ENCODE data around the gene PHACTR3.

PHACTR3 gene

GRCh38 chr20:59671661-59672471 lies 67.5 kb downstream of the PHACTR3 start:
- DNase-seq (ENCODE audit: low read depth), result no peak

GRCh38 chr20:59672576-59672975 lies 68.2 kb downstream of the PHACTR3 start:
- no peak for DNase-seq (ENCODE audit: low read depth)

DNA sequence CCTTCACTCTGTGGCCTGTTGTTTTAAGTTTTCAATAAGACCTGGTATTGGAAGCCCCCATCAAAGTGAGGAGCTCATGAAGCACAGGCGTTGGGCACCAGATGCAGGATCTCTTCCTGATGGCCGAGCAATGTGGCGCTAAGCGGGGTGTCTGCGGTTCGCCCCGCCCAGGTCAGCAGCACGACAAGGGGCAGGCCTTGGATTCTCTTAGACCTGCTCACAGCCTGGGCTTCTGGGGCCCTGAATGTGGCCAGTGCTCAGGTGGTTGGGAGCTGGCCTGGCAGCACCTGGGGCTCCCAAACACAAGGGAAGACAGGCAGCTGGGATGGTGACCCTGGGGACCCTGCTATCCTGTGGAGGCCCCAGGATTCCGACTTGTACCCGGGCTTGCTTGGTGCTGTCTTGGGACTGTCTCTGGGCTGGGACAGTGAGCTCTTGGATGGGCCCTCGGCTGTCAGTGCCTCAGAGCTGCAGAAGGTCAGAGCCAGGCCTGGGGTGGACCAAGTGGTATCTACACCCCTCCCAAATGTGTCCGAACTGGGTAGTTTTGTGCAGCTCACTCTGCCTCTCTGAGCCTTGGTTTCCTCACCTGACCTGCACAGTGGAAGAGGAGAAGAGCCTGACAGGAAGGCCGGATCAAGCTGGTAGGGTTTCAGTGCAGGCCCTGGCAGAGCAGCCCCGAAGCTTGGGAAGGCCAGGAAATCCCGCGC lies 69.1 kb downstream of the PHACTR3 start:
- no peak for DNase-seq (ENCODE audit: low read depth)

- no peak for DNase-seq (ENCODE audit: low read depth)
Observed at GRCh38 chr20:59673998-59674445, 69.7 kb downstream of the PHACTR3 start.

DNA sequence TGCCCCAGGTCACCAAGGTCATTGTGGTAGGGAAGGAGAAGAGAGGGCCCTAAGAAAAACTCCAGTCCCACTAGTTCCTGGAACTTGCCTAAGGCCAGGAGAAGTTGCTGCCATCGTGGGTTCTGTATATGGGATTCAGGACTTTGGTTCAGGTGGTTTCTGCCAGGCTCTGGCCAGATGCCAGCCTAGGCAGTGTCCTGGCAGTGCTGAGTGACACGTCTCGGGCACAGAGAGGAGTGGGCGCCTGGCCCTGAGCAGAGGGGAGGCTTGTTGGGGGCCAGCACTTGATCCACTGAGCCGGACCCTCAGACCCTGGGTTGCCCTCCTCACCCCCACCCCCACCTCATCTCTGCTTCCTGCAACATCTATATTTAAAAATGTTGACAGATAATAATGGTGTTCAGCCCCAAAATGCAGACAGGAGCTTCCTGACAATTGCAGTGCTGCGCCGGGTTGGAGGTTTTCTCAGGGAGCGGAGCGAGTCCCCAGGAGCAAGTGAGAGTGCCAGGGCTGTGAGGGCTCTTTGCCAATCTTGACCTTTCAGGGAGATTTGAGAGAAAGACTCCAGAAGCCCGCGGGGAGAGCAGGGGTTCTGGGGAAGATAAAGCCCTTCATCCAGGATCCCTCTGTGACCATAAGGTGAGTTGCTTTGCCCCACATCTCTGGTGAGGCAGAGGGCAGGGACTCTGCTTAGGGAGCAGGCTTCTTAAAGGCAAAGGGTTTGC lies 71.9 kb downstream of the PHACTR3 start:
- DNase-seq (ENCODE audit: low read depth), result no peak

DNA sequence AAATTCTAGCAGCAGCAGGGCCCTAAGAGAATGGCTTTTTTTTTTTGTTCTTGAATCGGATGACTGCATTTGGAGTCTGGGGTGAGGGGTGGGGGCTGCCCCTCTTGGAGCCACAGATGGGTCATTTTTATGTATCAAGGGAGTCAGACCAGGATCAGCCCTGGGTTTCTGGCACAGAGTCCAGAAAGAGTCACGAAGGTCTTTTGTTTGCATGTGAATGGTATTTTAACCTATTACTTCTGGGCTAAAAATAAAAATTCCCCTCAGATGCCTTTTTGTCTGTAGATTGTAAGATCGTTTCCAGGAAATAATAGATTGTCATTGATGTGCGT lies 72.5 kb downstream of the PHACTR3 start:
- no peak for DNase-seq (ENCODE audit: low read depth)

DNA sequence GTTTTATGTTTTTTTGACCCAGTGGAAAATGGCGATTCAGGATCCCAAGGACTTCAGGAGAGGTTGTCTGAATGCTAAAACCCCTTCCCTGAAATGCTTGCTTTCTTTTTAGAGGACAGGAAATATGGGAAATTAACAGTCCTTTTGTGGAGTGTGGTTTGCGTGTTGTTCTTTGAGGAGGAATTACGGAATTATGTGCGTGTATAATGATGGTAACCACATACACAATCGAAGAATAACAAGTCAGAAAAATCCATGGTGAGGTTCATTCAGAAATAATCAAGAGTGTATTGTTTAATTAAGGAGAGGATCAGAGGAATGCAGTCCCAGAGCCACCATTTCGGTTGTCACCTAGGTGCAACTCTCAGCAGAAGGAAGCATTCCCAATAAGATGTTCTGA lies 73.2 kb downstream of the PHACTR3 start:
- no peak for DNase-seq (ENCODE audit: low read depth)

- DNase-seq (ENCODE audit: low read depth), result no peak
Observed at GRCh38 chr20:59678288-59678687, 73.9 kb downstream of the PHACTR3 start.

GRCh38 chr20:59678951-59679350 lies 74.6 kb downstream of the PHACTR3 start:
- DNase-seq (ENCODE audit: low read depth), result no peak

GRCh38 chr20:59680148-59680650 lies 75.9 kb downstream of the PHACTR3 start:
- DNase-seq (ENCODE audit: low read depth), result no peak

DNA sequence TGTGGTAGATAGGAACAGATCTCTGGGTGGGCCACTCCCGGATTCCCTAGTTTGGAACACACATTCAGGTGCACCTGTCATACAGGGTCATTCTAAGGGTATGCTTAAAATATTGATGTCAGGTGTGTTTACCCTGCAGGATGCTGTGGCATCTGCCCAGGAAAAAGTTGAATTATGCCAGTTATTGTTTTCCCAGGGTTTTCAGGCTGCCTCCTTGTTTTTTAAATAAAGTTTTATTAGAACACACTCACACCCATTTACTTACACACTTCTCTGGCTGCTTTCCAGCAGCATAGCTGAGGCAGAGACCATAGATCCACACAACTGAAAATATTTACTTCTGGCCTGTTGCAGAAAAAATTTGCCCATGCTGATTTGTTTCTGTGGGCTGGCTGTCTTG lies 76.5 kb downstream of the PHACTR3 start:
- no peak for DNase-seq (ENCODE audit: low read depth)

GRCh38 chr20:59682603-59683002 lies 78.3 kb downstream of the PHACTR3 start:
- DNase-seq (ENCODE audit: low read depth), result no peak

DNA sequence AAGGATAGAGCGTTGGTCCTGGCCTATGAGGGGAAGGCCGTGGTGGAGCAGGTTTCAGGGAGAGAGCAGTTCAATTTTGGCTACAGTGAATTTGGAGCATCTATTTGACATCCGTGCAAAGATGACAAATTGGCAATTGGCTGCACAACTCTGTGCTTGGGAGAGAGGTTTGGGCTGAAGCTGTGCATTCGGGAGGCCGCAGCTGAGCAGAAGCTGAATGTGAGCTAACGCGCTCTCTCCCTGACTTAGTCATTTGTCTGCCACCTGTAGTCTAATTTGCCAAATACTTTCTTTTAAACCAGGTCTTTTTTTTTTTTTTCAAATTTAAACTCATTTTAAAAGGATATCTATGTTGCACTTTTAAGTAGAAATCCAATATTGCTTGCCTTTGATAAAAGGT lies 78.8 kb downstream of the PHACTR3 start:
- no peak for DNase-seq (ENCODE audit: low read depth)

DNA sequence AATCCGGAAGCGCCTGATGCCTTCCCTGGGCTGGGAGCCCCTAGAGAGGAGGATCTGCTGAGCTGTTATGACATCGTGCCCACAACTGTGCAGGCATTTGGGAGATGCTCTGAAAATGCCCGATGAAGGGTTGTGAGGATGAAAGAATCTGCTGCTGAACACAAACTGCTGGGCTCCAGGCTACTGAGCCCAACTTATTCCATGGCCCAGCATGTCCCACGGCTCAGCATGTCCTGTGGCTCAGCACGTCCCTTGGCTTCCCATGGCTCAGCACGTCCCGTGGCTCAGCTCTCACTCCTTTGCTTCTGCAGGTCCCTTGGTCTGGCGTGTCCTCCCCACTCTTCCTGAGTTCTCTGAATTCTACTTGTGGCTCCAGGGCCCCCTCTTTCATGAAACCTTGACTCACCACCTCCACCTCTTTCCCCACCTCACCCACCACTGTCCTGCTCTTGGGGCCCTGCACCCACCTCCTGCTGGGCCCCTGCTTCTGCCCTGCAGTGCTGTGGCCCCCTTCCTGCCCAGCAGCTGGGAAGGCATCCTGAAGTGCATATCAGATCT lies 80.4 kb downstream of the PHACTR3 start:
- DNase-seq (ENCODE audit: low read depth), result no peak

GRCh38 chr20:59686404-59687346 lies 82.3 kb downstream of the PHACTR3 start:
- DNase-seq (ENCODE audit: low read depth), result no peak

DNA sequence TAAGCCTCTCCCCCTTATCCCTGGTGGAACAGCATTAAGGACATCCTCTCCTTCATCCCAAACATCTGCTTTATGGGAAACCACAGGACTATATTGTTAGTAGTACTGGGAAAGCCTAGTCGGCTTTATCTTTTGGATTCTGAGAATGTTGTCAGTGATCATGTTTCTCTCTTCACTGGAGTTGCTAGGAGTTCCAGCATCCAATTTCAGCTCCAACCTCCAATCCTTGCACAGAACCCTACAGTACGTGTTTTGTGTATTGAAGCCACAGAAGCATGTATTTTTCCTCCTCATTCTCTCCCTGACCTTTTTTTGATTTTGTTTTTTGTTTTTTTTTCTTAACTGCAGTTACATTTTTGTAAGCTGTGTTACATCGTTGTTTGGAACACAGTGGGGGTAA lies 84.0 kb downstream of the PHACTR3 start:
- DNase-seq (ENCODE audit: low read depth), result no peak

DNA sequence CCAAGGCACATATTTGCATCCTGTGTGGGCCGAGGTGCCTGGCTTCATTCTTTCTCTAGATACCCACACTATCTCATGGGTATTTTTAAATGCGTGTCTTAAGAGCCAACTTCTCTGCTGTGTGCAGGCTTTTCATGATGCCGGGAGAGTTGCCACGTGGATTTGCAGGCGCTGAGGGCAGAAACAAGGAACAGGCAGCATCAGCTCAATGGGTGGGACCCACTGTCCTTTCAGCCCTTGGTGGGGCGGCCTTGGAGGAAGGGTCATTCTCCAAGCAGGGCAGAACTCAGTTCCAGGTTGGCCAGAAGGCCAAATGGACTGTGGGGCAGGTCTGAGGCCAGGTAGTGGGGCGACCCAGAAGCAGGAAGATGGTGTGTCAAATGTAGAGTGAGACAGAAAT lies 84.7 kb downstream of the PHACTR3 start:
- no peak for DNase-seq (ENCODE audit: low read depth)

DNA sequence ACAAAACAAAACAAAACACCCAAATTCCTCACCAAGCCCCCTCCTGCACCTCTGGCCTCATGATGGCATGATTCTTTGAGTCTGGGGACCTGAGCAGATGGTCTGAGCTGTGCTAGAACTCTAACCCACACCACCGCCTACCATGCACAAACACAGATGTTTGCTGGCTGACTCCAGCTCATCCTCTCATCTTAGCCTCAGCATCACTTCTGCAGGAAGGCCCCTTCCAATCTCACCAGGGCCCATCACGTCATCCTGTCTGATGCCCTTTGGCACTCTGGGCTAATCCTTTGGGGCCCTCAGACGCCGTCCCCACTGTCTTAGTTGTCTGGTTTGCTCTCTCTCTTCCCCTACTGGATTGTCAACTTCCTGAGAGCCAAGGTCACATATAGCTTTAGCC lies 85.8 kb downstream of the PHACTR3 start:
- DNase-seq (ENCODE audit: low read depth), result no peak

- no peak for DNase-seq (ENCODE audit: low read depth)
Observed at GRCh38 chr20:59690976-59691375, 86.6 kb downstream of the PHACTR3 start.

DNA sequence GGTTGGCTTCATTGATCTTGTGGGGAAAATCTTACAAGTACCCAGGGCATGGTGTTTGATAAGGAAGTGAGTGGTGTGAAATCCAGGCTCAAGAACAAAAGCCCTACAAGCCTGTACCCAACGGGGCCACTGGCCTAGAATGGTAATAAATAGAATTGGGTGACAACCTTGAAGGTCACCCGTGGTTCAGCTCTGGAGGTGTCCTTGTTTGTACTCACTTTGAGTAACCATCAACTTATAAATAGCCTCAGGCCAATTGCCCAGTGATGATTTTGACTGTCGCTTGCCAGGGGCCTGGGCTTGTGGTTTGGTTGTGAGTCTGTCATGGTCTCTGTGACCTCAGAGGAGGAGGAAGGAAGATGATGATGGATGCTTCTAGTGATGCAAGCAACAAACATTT lies 87.8 kb downstream of the PHACTR3 start:
- no peak for DNase-seq (ENCODE audit: low read depth)

- no peak for DNase-seq (ENCODE audit: low read depth)
Observed at GRCh38 chr20:59693587-59693986, 89.2 kb downstream of the PHACTR3 start.
